GM04503 (cell line): Measurements from ENCODE around the gene PTPN12.
"Not testable (repeated sequence)": the region's sequence is repeated elsewhere in the genome, so short reads cannot be mapped to it uniquely, and the experiment has no call there.

Source experiments
- DNase-seq: peaks from one replicate; pipeline ENCODE4 v3.0.0-alpha.2; 2012; ENCODE audit warnings: low read depth

The PTPN12 gene

DNA sequence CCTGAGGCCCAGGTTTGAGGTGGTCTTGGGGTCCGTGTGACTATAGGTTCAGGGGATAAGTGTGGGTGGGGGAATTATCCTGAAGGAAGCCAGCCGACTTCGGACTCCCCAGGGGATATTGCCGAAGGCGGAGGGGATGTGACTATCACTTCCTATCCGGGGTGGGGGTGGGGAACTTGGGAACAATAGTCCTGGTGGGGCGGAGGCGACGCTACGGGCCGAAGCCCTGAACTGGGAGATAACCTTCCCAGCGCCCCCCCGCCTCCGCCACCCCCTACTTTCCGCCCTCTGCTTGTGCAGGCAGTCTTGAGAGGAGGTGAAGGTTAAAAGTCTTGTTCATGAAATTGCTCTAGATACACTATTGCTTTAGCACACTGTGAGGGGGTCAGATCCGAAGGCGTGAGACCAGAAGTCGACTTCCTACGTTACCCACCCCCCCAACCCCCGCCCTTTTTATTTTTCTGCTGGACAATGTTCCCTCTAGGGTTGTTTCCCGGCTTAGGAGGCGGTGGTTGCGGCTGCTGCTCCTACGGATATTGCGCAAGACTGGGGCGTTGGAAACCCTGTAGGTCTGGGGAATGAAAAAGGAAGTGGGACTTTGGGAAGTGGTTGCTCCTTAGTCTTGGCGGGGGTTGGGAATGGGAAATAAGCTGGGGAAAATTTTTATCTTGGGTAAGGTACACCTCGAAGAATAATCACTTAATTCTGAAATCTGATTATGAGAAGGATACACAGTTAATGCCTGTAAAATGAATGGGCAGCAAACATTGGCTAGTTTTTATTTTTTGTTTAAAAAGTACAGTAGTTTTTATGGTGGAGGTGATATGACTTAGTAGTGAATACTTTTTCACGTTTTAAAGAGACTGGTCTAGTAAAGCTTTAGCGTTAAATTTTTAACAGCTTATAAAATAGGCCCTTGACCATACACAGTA is 1.5 kb downstream of the PTPN12 start:
- peak; percentile 53 for DNase-seq

DNA sequence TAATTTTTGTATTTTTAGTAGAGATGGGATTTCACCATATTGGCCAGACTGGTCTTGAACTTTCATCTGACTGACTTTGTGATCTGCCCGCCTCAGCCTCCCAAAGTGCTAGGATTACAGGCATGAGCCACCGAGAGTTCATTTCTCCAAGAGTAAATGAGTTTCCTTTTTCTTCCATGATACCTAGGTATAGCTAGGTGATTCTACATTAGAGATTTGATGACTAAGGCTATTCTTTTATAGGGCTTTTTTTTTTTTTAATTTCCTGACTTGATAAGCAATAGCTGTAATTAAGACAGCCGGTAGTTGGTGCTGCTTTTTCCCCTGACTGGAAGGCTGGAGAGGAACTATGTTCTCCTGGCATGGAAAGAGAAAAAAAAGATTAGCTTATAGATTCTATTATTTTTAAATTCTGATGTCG is 3.3 kb downstream of the PTPN12 start:
- no peak for DNase-seq

GRCh38 chr7:77540993-77541392 is 3.9 kb downstream of the PTPN12 start:
- DNase-seq = not testable (repeated sequence)

DNA sequence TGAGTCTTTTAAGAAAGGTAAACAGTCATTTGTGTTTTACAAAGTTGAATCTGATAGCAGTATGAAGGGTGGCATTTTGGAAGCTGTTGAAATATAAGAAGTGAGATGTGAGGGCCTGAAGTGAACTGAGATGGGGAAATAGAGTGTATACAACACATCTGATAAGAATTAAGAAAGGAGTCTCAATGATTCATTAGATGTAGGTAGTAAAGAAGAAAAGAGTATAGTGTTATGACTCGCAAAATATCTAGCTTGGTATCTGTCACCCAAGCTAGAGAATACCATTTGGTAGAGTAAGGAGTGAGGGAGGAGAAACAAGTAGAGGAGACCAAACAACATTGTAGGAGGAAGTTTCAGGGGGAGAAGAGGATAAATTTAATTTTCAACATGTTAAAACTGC is 5.3 kb downstream of the PTPN12 start:
- no peak for DNase-seq

- DNase-seq = no peak
Measured at GRCh38 chr7:77542895-77543294, 5.8 kb downstream of the PTPN12 start.

- DNase-seq = no peak
Measured at GRCh38 chr7:77543910-77544309, 6.8 kb downstream of the PTPN12 start.

- no peak for DNase-seq
Measured at GRCh38 chr7:77544518-77544917, 7.4 kb downstream of the PTPN12 start.

DNA sequence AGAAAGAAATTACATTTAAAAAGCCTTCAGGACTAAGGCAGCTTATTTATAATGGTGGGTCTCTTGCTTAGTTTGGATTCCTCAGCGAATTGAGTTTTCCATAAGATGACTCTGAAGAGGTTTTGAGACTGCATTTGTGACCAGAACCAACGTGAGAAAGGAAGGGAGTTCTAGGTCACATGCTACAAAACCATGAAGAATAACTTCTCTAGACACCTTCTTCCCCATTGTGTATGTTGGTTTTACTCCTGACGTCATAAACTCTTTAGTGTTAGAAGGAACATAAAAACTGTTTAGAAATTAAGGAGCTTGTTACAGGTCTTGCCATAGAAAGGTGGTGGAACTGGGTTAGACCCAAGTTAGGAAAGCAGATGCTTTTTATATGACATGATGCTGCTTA is 11.1 kb downstream of the PTPN12 start:
- DNase-seq = no peak

- DNase-seq = no peak
Measured at GRCh38 chr7:77549106-77549870, 12.2 kb downstream of the PTPN12 start.

DNA sequence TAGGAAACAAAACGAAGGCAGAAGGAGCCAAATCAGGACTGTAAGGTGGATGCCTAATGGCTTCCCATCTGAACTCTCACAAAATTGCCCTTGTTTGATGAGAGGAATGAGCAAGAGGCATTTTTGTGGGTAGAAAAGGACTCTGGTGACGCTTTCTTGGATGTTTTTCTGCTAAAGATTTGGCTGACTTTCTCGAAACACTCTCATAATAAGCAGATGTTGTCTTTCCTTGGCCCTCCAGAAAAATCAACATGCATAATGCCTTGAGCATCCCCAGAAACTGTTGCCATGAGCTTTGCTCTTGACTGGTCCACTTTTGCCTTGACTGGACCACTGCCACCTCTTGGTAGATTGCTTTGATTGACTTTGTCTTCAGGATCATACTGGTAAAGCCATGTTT is 13.5 kb downstream of the PTPN12 start:
- peak; percentile 91 for DNase-seq

GRCh38 chr7:77553123-77553522 is 16.0 kb downstream of the PTPN12 start:
- DNase-seq = no peak

DNA sequence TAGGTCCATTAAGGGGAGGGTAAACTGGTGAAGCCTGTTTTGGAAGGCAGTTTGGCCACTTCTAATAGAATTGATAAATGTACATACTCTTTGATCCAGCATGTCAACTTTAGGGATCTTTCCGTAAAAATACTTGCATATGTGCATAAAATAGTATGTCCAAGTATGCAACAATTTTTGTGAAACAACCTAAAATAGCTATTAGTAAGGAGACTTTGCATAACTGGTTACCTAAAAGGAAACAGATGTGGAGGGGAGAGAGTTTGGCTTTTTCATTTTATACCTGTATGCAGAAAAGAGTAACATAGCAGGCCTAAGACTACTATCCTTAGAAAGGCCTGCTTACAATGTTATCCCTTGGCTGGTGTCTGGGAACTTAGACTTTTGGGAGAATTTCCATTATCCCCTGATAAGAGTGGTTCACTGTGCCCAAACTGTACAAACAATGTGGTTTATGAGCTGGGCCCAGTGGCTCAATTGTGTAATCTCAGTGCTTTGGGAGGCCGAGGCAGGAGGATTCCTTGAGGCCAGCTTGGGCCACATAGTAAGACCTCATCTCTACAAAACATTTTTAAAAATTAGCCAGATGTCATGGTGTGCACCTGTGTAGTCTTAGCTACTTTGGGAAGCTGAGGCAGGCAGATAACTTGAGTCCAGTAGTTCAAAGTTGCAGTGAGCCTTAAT is 21.3 kb downstream of the PTPN12 start:
- DNase-seq = no peak

- DNase-seq = no peak
Measured at GRCh38 chr7:77561352-77561751, 24.3 kb downstream of the PTPN12 start.

GRCh38 chr7:77563275-77563674 is 26.2 kb downstream of the PTPN12 start:
- DNase-seq = no peak

- DNase-seq = no peak
Measured at GRCh38 chr7:77565917-77566316, 28.8 kb downstream of the PTPN12 start.

DNA sequence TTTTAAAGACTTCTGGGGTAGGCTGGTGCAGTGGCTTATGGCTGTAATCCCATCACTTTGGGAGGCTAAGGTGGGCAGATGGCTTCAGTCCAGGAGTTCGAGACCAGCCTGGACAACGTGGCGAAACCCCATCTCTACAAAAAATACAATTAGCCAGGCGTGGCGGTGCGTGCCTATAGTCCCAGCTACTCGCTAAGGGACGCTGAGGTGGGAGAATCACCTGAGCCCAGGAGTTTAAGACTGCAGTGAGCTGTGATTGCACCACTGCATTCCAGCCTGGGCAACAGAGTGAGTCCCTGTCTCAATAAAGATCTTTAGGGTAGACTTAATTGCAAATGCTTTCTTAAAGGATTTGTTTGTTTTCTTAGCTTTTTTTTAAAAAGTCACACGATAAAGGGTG is 29.3 kb downstream of the PTPN12 start:
- no peak for DNase-seq

GRCh38 chr7:77569514-77570232 is 32.6 kb downstream of the PTPN12 start:
- no peak for DNase-seq

DNA sequence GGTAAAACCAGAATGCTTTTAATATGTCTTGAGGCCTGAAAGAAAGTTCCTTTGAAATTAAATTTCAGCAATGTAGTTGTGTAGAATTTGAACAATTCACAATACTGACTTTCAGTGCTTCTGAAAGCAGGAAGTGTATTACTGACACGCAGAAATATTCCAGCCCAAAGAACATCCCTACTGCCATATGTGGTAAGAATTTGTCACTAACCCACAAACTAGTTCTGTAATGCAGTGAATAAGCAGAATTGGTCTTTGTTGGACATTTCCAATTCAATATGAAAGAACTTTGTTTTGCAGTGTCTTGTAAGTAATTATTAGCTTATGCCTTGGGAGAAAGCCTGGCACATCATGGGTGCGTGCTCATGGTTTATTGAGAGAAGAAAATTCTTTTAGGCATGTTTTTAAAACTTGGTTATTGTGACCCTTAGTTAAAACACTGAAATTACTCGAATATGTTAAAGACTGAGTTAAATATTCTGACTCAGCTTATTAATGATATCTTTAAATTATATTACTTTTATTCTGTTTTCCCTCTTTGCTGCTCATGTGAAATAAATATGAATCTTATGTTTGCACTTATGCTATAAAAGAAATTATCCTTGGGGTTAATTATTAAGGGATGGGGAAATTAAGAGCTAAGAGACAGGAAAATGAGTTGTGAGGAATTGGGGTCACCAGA is 33.4 kb downstream of the PTPN12 start:
- peak; percentile 75 for DNase-seq

DNA sequence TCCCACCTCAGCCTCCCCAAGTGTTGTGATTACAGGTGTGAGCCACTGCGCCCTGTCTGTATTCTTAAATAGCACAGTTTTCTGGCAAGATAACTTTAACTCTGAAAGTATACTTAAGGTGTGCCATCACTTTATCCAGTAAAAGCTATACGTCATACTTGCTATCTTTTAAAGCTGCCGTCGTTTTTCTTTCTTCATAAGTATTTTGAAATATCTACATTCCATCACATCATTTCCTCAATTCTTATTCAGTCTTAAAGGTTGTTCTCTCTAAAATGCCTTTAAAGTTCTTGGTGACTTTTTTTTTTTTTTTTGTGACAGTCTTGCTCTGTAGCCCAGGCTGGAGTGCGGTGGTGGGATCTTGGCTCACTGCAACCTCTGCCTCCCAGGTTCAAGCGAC is 34.7 kb downstream of the PTPN12 start:
- DNase-seq = no peak

DNA sequence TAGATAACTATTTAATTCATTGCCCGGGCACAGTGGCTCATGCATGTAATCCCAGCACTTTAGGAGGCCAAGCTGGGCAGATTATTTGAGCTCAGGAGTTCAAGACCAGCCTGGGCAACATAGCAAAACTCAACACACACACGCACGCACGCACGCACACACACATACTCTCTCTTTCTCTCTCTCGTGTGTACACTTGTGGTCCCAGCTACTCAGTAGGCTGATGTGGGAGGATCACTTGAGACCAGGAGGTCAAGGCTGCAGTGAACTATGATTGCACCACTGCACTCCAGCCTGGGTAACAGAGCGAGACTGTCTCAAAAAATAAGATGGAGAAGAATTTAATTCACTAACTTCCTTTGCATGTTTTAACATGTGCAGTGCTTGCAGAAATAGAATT is 38.1 kb downstream of the PTPN12 start:
- no peak for DNase-seq

GRCh38 chr7:77576856-77577255 is 39.8 kb downstream of the PTPN12 start:
- no peak for DNase-seq
